ACC112 (cell line): ENCODE results near the gene RSU1.

Source experiments
- H2AFZ ChIP-seq: fragments of 200-600 bp; sonication (generic); one replicate; pipeline ENCODE4 v1.6.0; 2017; ENCODE audit warnings: antibody characterized with exemption, low read length; ENCODE audit not compliant: unreplicated experiment
- H3K27ac ChIP-seq: fragments of 200-600 bp; sonication (generic); 2 replicates; pipeline ENCODE4 v1.5.1; 2014; ENCODE audit warnings: low read depth, mild to moderate bottlenecking, antibody characterized with exemption, low read length, moderate library complexity
- H3K27me3 ChIP-seq: fragments of 200-600 bp; sonication (generic); 2 replicates; pipeline ENCODE4 v1.6.1; 2014; ENCODE audit warnings: mild to moderate bottlenecking, antibody characterized with exemption, low read length, moderate library complexity, mixed read lengths; ENCODE audit not compliant: insufficient read depth
- H3K36me3 ChIP-seq: fragments of 200-600 bp; sonication (generic); 2 replicates; pipeline ENCODE4 v1.6.1; 2016; ENCODE audit warnings: mild to moderate bottlenecking, antibody characterized with exemption, low read length, moderate library complexity, mixed read lengths; ENCODE audit not compliant: insufficient read depth
- H3K4me1 ChIP-seq: fragments of 200-600 bp; sonication (generic); one replicate; pipeline ENCODE4 v1.6.1; 2016; ENCODE audit warnings: low read length, mixed read lengths; ENCODE audit not compliant: insufficient read depth, unreplicated experiment, control insufficient read depth
- H3K4me3 ChIP-seq: fragments of 200-600 bp; sonication (generic); 2 replicates; pipeline ENCODE4 v1.5.1; 2014; ENCODE audit warnings: mild to moderate bottlenecking, low read depth, low read length
- H3K79me2 ChIP-seq: fragments of 200-600 bp; sonication (generic); one replicate; pipeline ENCODE4 v1.6.0; 2016; ENCODE audit warnings: low read length; ENCODE audit not compliant: control insufficient read depth, unreplicated experiment, insufficient read depth

Gene RSU1

DNA sequence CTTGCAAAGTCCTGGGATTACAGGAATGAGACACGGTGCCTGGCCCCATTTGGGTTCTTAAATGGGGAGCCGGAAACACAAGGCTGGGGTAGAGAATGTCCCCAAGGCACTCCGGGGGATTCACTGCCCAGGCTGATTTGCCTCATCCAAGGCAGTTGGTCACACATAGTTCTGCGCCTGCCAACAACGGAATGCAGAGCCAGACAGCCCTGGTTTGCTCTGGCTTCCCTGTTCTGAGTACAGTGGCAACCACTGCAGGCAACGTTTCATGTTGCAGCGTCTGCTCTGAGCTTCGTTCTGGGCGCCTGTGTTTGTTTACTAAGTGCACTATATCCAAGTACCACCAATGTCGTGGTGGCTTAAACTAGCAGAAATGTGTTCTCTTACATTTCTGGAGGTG is 233.8 kb downstream of the RSU1 start:
- Histone ChIP-seq H3K4me1 (no peaks in the 10 kb centered on the region), H2AFZ (no peak overlapping the region), H3K36me3 (no peaks in the 10 kb centered on the region), H3K4me3 (no peak overlapping the region), H3K27me3 (peaks cover 29% of the 10 kb centered on the region), H3K27ac (no peak overlapping the region), H3K79me2 (no peaks in the 10 kb centered on the region)

DNA sequence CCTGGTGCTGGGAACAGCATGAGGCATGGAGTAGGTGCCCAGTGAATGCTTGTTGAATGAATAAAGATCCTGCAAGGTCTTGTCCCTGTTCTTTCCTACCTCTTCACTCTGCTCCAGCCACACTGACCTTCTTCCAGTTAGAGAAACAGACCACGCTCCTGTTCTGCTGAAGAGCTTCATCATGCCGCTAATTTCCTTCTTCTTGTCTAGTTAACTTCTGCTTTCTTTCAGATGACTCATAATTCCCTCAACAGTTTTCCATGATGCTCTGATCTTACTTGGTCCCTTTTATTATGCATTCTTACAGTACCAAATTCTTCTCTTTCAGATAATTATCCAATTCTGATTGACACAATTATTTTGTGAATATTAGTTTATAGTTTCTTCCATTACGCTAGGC is 236.0 kb downstream of the RSU1 start:
- Histone ChIP-seq H3K4me1 (no peaks in the 10 kb centered on the region), H3K27ac (no peak overlapping the region), H2AFZ (no peak overlapping the region)

DNA sequence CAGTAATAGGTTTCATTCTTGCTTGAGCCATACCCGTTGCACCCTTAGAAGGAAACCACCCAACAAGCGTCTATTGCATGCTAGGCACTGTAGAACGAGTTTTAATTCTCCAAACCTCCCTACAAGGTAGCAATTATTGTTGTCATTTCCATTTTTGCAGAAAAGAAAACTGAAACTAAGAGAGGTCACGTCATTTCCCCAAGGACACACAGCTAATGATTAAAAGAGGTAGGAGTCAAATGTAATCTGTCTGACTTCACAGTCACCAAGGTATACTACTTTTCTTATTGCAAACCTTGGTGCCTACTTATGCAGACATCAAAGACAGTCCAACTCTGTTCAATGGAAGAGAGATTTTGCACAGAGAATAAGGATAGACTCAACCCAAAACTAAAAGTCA is 246.5 kb downstream of the RSU1 start:
- H3K36me3 ChIP-seq, result no peaks in the 10 kb centered on the region
- no peak overlapping the region for H2AFZ ChIP-seq
- peak overlapping the region; percentile 49; the same call in 1 of the 2 replicates for H3K4me3 ChIP-seq
- H3K27ac ChIP-seq, result no peak overlapping the region
- peaks cover 35% of the 10 kb centered on the region for H3K27me3 ChIP-seq
- H3K79me2 ChIP-seq, result no peaks in the 10 kb centered on the region
- peaks cover 3% of the 10 kb centered on the region for H3K4me1 ChIP-seq

More for the DNA sequence above, 236.0 kb downstream of the RSU1 start:
- Histone ChIP-seq H3K79me2 (no peaks in the 10 kb centered on the region), H3K36me3 (no peaks in the 10 kb centered on the region), H3K27me3 (peaks cover 51% of the 10 kb centered on the region), H3K4me3 (no peak overlapping the region)

DNA sequence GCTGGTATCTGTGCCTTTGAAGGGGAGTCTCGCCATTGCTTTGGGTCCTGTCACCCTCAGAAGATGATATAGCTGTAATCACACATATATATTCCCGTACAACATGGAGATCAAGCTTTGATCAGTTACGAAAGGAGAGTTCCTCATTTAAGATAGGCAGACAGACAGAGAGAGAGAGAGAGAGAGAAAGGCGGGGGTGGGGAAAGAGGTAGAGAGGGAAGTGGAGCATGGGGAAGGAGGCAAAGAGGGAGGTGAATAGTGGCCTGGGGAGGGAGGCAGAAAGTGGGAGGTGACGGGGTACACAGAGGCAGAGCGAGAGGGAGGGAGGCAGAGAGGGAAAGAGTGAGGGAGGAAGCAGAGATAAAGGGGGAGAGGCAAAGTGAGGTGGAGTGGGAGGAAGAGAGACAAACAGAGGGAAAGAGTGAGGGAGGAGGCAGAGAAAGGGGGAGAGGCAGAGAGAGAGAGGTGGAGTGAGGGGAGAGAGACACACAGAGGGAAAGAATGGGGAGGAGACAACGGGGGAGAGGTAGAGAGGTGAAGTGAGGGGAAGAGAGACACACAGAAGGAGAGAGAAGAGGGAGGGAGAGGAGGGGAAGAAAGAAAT is 250.9 kb downstream of the RSU1 start:
- Histone ChIP-seq H3K27ac (no peak overlapping the region), H3K4me1 (peaks cover 3% of the 10 kb centered on the region), H3K4me3 (peak overlapping the region; percentile 73), H3K27me3 (peaks cover 11% of the 10 kb centered on the region; the same call in 1 of the 2 replicates), H2AFZ (peak overlapping the region; percentile 75), H3K79me2 (no peaks in the 10 kb centered on the region), H3K36me3 (no peaks in the 10 kb centered on the region)

DNA sequence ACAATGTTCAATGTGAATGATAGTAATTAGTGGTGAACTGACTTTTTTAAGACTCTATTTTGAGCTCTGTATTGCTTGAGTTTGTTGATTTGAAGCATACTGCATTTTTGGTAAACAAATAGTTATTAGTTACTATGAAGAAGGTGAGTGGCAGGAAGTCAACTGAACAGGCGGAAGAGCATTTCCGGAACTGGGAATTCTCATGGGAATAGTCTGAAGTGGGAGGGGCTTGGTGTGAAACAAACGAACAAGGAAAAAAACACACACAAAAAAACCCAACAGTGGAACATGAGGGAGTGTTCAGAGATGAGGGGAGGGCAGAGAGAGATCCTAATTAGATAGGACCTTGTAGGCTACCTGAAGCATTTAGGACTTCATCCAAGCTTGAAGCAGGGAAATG is 251.6 kb downstream of the RSU1 start:
- H2AFZ ChIP-seq, result no peak overlapping the region
- H3K27me3 ChIP-seq, result peaks cover 7% of the 10 kb centered on the region; the same call in 1 of the 2 replicates
- no peaks in the 10 kb centered on the region for H3K79me2 ChIP-seq
- no peaks in the 10 kb centered on the region for H3K36me3 ChIP-seq
- no peak overlapping the region for H3K27ac ChIP-seq
- H3K4me1 ChIP-seq, result peaks cover 3% of the 10 kb centered on the region
- no peak overlapping the region for H3K4me3 ChIP-seq

DNA sequence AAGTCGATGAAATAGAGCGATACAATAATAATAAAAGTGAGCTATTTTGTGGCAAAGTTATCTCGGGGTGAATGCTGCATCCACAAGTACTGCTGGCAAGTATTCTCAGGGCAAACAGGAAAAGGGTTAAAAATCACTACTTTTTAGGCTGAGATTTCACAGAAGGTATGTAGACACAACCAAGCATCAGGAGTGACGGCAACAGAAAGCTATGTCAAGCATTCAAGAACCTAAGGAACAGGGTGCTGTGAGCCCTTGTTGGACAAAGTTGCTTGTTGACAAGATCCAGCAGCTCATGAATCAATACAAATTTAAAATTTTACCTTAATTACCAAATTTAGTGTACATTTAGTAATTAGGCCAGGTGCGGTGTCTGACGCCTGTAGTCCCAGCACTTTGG is 254.3 kb downstream of the RSU1 start:
- Histone ChIP-seq H3K27me3 (peaks cover 19% of the 10 kb centered on the region), H3K4me3 (no peak overlapping the region), H3K4me1 (peaks cover 3% of the 10 kb centered on the region), H3K79me2 (no peaks in the 10 kb centered on the region), H2AFZ (no peak overlapping the region), H3K36me3 (no peaks in the 10 kb centered on the region), H3K27ac (no peak overlapping the region)

DNA sequence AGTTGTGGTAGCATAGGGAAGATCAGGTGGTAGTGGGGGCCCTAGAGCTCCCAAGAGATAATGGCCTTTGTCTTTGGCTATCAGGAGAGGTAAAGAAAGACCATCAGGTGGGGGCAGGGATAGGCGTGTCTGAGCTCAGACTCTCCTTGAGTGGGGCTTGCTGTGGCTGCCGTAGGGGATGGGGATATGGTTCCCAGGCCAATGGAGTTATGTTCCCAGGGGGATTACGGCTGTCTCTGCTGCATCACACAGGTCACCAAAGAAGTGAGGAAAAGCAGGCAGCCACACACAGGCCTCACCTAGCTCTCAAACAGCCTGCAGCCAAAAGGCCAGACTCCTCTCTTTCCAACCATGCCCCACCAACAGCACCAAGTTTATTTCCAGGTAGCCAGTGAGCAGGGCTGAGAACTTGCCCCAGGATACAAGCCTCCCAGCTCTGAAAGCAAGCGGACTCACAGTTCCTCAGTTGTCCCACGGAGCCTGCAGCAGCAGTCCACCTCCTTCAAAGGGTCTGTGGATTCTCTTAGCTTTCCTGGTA is 257.9 kb downstream of the RSU1 start:
- H3K4me1 ChIP-seq, result no peaks in the 10 kb centered on the region
- no peaks in the 10 kb centered on the region for H3K36me3 ChIP-seq
- no peak overlapping the region for H3K4me3 ChIP-seq
- H3K79me2 ChIP-seq, result no peaks in the 10 kb centered on the region
- no peak overlapping the region for H3K27ac ChIP-seq
- peaks cover 47% of the 10 kb centered on the region for H3K27me3 ChIP-seq
- H2AFZ ChIP-seq, result no peak overlapping the region

DNA sequence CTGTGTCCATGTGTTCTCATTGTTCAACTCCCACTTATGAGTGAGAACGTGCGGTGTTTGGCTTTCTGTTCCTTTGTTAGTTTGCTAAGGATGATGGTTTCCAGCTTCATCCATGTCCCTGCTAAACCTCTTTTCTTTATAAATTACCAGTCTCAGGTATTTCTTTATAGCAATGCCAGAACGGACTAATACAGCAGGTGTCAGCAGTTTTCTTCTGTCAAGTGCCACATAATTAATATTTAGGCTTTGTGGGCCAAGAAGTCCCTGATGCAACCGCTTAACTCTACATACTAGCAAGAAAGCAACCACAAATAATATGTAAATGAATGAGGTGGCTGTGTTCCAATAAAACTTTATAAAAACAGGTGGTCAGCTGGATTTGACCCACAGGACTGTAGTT is 269.3 kb downstream of the RSU1 start:
- H3K79me2 ChIP-seq, result no peaks in the 10 kb centered on the region

DNA sequence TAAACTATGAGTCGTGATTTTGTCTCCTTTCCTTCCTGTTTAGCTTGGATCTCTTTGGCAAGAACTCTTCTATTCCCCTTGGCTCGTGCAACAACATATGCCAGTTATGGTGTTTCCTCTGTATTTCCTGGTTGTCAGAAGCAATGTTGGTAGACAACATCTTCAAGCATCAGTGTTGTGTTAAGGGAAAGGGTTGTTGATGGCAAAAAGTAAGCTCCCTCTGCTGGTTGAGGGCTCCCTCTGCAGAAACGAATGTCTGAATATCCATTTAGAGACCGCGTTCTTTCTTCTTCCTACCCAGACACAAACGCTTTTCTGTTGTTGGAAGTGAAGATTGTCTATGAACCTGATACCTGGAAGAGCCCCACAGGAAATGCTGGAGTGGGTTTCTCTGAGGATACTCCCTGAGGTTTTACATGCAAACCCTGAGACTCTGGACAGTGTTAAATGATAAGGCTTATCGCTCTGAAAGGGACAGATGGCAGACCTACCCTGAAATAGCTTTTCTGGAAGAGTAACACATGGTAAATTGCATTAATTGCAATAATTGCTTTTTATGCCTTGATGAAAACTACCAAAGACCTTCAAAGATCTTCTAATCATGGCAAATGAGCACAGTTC is 272.0 kb downstream of the RSU1 start:
- H3K4me1 ChIP-seq, result no peaks in the 10 kb centered on the region
- no peaks in the 10 kb centered on the region for H3K36me3 ChIP-seq
- no peak overlapping the region for H3K4me3 ChIP-seq
- no peak overlapping the region for H3K27ac ChIP-seq
- no peak overlapping the region for H2AFZ ChIP-seq
- H3K27me3 ChIP-seq, result peaks cover 48% of the 10 kb centered on the region
- no peaks in the 10 kb centered on the region for H3K79me2 ChIP-seq

More for the DNA sequence above, 269.3 kb downstream of the RSU1 start:
- Histone ChIP-seq H3K36me3 (no peaks in the 10 kb centered on the region), H3K27me3 (peaks cover 51% of the 10 kb centered on the region), H3K4me3 (no peak overlapping the region), H3K27ac (no peak overlapping the region), H2AFZ (no peak overlapping the region), H3K4me1 (no peaks in the 10 kb centered on the region)

DNA sequence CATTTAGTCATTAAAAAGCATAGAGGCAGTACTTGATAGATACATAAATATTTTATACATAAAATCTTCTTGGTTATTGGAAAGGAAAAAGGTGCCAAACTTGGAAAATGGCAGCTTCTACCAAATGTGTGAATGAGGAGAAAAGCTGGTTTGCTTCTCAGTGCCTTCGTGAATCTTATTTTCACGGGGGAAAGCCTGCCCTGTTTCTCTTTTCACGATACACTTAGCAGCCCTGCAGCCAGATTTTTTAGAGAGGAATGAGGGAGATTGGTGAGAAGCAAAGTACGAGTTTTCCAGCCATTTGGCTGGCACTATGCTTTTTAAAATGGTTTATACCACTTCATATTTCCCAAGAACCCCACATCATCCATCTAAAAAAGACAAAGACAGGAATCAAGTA is 272.6 kb downstream of the RSU1 start:
- H3K4me1 ChIP-seq, result no peaks in the 10 kb centered on the region
- no peaks in the 10 kb centered on the region for H3K79me2 ChIP-seq
- H2AFZ ChIP-seq, result no peak overlapping the region
- H3K27me3 ChIP-seq, result peaks cover 51% of the 10 kb centered on the region
- no peak overlapping the region for H3K4me3 ChIP-seq
- no peak overlapping the region for H3K27ac ChIP-seq
- no peaks in the 10 kb centered on the region for H3K36me3 ChIP-seq

DNA sequence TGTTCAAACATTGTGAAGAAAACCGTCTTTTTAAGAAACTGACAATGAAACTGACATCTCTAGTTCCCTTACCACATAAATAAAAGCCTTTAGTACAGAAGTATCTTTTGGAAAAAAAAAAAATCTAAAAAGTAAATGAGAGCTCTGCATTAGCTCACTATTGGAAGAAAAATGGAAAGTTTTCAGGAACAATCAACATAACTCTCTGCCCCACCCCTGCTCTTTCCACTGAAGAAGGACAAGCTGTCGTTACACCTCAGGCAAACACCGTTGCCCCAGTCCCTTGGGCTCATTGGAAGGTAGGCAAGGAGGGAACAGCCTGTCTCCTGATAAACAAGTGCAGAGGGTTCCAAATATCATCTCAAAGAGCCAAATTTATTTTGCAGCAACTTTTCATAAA is 273.1 kb downstream of the RSU1 start:
- no peak overlapping the region for H3K27ac ChIP-seq
- H3K27me3 ChIP-seq, result peaks cover 51% of the 10 kb centered on the region

More for the DNA sequence above, 273.1 kb downstream of the RSU1 start:
- Histone ChIP-seq H2AFZ (no peak overlapping the region), H3K4me3 (no peak overlapping the region), H3K36me3 (no peaks in the 10 kb centered on the region), H3K79me2 (no peaks in the 10 kb centered on the region), H3K4me1 (no peaks in the 10 kb centered on the region)
